ENCODE measurements around the gene RNF38. TPM values are rescaled to one million over a fixed set of nuclear protein-coding genes. Genes with fewer than 3 reads are reported as not detected.
"Not testable (repeated sequence)": the region's sequence is repeated elsewhere in the genome, so short reads cannot be mapped to it uniquely, and the experiment has no call there.

RNF38 gene
- total RNA-seq, 2 donors from 2014 or later: 27.8 to 99.6 TPM

DNA sequence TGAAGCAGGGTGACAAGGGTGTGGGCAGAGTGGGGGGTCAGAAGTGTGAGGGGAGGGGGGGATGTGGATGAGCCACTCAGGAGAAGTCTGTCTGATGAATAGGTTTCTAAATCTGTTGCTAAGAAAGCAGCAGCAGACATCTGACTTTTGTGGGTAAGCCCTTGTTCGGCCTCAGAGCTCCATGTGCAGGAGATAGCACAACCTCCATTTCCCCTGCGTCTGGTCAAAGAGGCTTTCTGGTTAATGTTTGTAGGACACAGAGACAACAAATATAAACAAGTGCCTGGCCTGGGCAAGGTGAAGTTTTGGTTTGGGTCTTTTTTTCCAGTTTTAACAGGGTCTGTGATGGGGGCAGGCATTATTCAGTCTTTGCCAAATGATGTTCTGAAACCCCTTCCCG, 84.8 kb downstream of the RNF38 start:
- no peaks in the 10 kb centered on the region for H3K36me3 ChIP-seq
- H3K4me1 ChIP-seq (replicated peaks): no peaks in the 10 kb centered on the region
- peak overlapping the region; percentile 48 to 55 for H3K27ac ChIP-seq
- TF ChIP-seq, protein P1, sequence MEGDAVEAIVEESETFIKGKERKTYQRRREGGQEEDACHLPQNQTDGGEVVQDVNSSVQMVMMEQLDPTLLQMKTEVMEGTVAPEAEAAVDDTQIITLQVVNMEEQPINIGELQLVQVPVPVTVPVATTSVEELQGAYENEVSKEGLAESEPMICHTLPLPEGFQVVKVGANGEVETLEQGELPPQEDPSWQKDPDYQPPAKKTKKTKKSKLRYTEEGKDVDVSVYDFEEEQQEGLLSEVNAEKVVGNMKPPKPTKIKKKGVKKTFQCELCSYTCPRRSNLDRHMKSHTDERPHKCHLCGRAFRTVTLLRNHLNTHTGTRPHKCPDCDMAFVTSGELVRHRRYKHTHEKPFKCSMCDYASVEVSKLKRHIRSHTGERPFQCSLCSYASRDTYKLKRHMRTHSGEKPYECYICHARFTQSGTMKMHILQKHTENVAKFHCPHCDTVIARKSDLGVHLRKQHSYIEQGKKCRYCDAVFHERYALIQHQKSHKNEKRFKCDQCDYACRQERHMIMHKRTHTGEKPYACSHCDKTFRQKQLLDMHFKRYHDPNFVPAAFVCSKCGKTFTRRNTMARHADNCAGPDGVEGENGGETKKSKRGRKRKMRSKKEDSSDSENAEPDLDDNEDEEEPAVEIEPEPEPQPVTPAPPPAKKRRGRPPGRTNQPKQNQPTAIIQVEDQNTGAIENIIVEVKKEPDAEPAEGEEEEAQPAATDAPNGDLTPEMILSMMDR (IDR thresholded peaks at IDR 0.05): no peak
- TF ChIP-seq POLR2A (IDR thresholded peaks at IDR 0.05) (no peak), POLR2AphosphoS5 (IDR thresholded peaks at IDR 0.05) (no peak)
- WGBS: 66% methylated on average over 3 of the region's 3 CpGs
- intact Hi-C loops (cut with DNase I): no loop called here
- no peak for DNase-seq (ENCODE audit: low spot score)
- no peaks in the 10 kb centered on the region for H3K9me3 ChIP-seq
- H3K4me3 ChIP-seq: no peak overlapping the region
- no peaks in the 10 kb centered on the region for H3K27me3 ChIP-seq (replicated peaks; ENCODE audit: insufficient read depth)

DNA sequence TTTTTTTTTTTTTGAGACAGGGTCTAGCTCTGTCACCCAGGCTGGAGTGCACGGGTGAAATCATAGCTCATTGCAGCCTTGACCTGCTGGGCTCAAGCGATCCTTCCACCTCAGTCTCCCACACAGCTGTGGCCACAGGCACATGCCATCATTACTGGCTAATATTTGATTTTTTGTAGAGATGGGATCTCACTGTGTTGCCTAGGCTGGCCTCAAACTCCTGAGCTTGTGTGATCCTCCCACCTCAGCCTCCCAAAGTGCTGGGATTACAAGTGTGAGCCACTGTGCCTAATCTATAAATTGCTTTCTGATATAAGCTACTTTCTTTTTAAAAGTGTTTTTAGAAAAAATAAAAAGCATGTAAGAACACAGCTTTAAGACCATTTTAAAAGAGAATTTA, 85.3 kb downstream of the RNF38 start:
- Histone ChIP-seq H3K4me3 (no peak overlapping the region), H3K27me3 (replicated peaks; ENCODE audit: insufficient read depth) (no peaks in the 10 kb centered on the region), H3K36me3 (no peaks in the 10 kb centered on the region), H3K27ac (no peak overlapping the region), H3K9me3 (no peaks in the 10 kb centered on the region), H3K4me1 (replicated peaks) (no peaks in the 10 kb centered on the region)
- no peak for DNase-seq (ENCODE audit: low spot score)
- TF ChIP-seq, protein P1 (IDR thresholded peaks at IDR 0.05): no peak
- TF ChIP-seq POLR2A (IDR thresholded peaks at IDR 0.05): no peak
- no peak for TF ChIP-seq POLR2AphosphoS5 (IDR thresholded peaks at IDR 0.05)
- WGBS: 100% methylated on average over 2 of the region's 2 CpGs
- intact Hi-C loops (cut with DNase I): no loop called here

DNA sequence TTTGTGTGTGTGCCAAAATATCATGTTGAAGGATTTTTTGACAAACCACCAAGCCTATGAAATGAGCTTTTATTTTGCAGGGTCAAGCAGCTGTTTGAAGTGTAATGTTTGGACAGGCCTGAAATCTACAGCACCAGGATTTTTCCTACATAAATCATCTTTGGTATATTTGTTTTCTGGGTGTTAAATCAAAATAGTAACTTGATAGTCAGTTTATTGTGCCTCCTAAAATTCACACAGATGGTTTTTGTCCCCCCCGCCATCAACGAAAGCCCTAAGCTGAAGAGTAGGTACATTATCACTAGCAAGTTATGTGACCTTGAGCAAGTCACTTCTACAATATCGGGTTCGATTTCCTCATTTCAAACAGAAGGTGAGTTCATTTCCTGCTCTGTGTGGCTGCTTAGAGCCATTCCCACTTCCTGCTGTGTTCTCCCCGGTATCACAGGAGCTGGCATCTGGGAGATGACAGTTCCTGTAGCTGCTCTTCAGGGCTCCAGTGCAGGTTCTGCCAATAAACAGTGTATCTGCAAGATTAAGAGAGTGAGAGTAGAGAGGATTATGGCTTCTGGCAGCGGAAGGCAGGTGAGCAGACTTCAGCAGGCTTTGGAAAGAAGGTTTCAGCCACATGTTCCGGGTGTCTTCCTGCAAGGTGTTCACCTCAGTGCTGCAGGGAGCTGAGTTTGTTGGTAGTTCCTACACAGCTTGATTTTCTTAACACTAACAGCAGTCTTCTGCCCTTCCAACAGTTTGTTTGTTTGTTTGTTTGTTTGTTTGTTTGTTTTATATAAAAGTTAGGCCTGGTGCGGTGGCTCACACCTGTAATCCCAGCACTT, 93.4 kb downstream of the RNF38 start:
- intact Hi-C loops (cut with DNase I): no loop called here
- H3K27me3 ChIP-seq (replicated peaks; ENCODE audit: insufficient read depth): no peaks in the 10 kb centered on the region
- DNase-seq (ENCODE audit: low spot score): no peak
- H3K36me3 ChIP-seq: no peaks in the 10 kb centered on the region
- H3K4me3 ChIP-seq: no peak overlapping the region
- no peaks in the 10 kb centered on the region for H3K9me3 ChIP-seq
- TF ChIP-seq POLR2A (IDR thresholded peaks at IDR 0.05) (no peak), POLR2AphosphoS5 (IDR thresholded peaks at IDR 0.05) (no peak)
- TF ChIP-seq, protein P1 (IDR thresholded peaks at IDR 0.05): no peak
- WGBS: 50% methylated on average over 8 of the region's 8 CpGs
- peak overlapping the region; percentile 22 to 46 for H3K27ac ChIP-seq
- no peaks in the 10 kb centered on the region for H3K4me1 ChIP-seq (replicated peaks)

DNA sequence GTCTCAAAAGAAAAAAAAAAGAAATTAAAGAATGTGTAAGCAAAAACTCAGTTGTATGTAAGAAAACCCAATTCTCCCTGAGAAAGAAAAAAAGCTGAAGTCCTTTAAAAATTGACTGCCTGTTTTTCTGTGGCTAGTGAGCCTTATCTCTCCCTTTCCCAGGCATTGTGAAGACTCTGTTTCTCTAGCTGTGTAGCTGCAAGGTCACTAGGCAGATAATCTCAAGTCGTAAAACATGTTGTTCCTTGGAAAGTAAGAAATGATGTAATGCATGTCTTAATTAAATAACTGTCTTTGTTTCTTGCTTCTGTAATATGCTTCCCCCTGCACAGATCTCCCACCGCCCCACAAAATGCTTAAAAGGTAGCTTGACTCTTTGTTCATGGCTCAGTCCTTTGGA, 95.7 kb downstream of the RNF38 start:
- H3K27ac ChIP-seq; H3K36me3 ChIP-seq; H3K4me3 ChIP-seq; H3K9me3 ChIP-seq; H3K27me3 ChIP-seq (replicated peaks; ENCODE audit: insufficient read depth); DNase-seq (ENCODE audit: low spot score); intact Hi-C loops (cut with DNase I); H3K4me1 ChIP-seq (replicated peaks): not testable (repeated sequence)
- 44% methylated on average over 2 of the region's 2 CpGs for WGBS
- peak; percentile 21 for TF ChIP-seq POLR2AphosphoS5 (IDR thresholded peaks at IDR 0.05)

DNA sequence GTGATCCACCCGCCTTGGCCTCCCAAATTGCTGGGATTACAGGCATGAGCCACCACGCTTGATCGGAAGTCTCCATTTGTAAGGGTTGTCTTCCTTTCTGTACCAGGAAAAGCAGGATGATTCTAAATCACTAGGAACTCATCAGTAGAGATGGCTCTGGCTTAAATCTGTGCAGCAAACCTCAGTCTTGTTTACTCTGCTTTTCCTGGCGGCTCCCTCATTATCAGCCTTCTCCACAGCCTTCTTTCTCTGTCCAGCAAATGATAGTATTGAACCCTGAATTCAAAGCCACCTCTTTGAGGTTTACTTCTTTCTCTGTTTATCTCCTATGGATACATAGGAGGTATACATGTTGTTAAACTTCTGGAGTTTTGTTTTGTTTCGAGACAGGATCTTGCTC, 98.8 kb downstream of the RNF38 start:
- Histone ChIP-seq H3K4me3 (no peak overlapping the region), H3K9me3 (no peaks in the 10 kb centered on the region), H3K27me3 (replicated peaks; ENCODE audit: insufficient read depth) (no peaks in the 10 kb centered on the region), H3K36me3 (no peaks in the 10 kb centered on the region), H3K4me1 (replicated peaks) (no peaks in the 10 kb centered on the region), H3K27ac (no peak overlapping the region)
- intact Hi-C loops (cut with DNase I): no loop called here
- 79% methylated on average over 5 of the region's 5 CpGs for WGBS
- TF ChIP-seq POLR2A (IDR thresholded peaks at IDR 0.05): no peak
- no peak for DNase-seq (ENCODE audit: low spot score)

DNA sequence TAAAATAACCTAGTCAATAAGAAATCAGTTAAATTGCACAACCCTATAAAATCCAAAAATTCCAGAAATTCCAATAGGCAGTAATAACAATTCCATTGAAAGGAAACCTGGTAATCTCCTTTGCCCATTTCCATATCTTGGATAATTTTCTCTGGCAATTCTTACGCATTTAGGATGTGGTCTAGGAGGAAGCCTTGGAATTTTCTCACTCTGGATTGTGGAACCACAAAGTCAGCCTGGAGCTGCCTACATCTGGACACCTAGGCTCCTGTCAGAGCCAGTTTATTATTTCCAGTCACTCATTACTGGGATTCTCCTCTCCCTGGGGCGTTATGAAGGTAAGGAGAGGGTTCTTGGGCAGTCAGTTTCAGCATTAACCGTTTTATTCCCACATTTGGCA, 101.5 kb downstream of the RNF38 start:
- Histone ChIP-seq H3K9me3 (no peaks in the 10 kb centered on the region), H3K27ac (no peak overlapping the region), H3K27me3 (replicated peaks; ENCODE audit: insufficient read depth) (no peaks in the 10 kb centered on the region), H3K4me3 (no peak overlapping the region), H3K36me3 (no peaks in the 10 kb centered on the region), H3K4me1 (replicated peaks) (no peaks in the 10 kb centered on the region)
- intact Hi-C loops (cut with DNase I): no loop called here
- DNase-seq (ENCODE audit: low spot score): no peak
- 78% methylated on average over 3 of the region's 3 CpGs for WGBS
- TF ChIP-seq POLR2A (IDR thresholded peaks at IDR 0.05): no peak
- TF ChIP-seq, protein P1 (IDR thresholded peaks at IDR 0.05): no peak
- TF ChIP-seq POLR2AphosphoS5 (IDR thresholded peaks at IDR 0.05): no peak

Data from prostate gland (tissue), 2 donors.